HCT116 (cell line): ENCODE results near the gene MT4. TPM values are rescaled to one million over a fixed set of nuclear protein-coding genes. Genes with fewer than 3 reads are reported as not detected.
A peak's percentile ranks its signal among the peaks of the same experiment; 100 is the strongest.

Source experiments
- ATAC-seq: fragments of 200-7000 bp; cut with Tn5 transposase; 2 replicates; pipeline ENCODE4 v1.9.1; 2020; ENCODE audit warnings: mild to moderate bottlenecking, moderate library complexity
- BruUV-seq: library from RNA; stranded (reverse); fragments of 400-500 nt; replicated peaks from 2 replicates; lab custom pipeline; 2021; lab: Mats Ljungman, UMichigan
- CTCF ChIA-PET: fragments of 300-600 bp; sonication (Branson Sonifier 250); formaldehyde crosslinking; loops from one replicate; lab custom pipeline; 2021; ENCODE audit warnings: antibody characterized with exemption; lab: Charles Lee
- POLR2A ChIA-PET: fragments of 300-600, 350-600 bp; sonication (Branson Sonifier 250); formaldehyde crosslinking; loops from one replicate; lab custom pipeline; 2021; ENCODE audit warnings: antibody characterized with exemption; lab: Charles Lee
- RAD21 ChIA-PET, 2 experiments: fragments of 300-600 bp; sonication (Branson Sonifier 250); formaldehyde crosslinking; loops; one replicate each; lab custom pipeline; 2023; ENCODE audit warnings: low total read pairs in 2 of 2; ENCODE audit not compliant: uncharacterized antibody in 2 of 2, unreplicated experiment in 2 of 2, low non-redundant PET in 1 of 2; lab: Charles Lee
- DNase-seq: peaks from one replicate; pipeline ENCODE4 v3.0.0-alpha.2; 2010; ENCODE audit warnings: low read depth, low spot score
- H2AFZ ChIP-seq: fragments of 200-600 bp; shearing (Covaris generic), sonication (generic); 2 replicates; pipeline ENCODE4 v1.6.1; 2017; ENCODE audit warnings: low read depth, mixed run types, mixed read lengths, antibody characterized with exemption, low read length; ENCODE audit not compliant: poor library complexity, severe bottlenecking
- H3K27ac ChIP-seq: 2 replicates; pipeline ENCODE4 v1.5.1; 2012; ENCODE audit warnings: low read depth, low read length
- H3K27me3 ChIP-seq: fragments of 200-600 bp; sonication (generic); 2 replicates; pipeline ENCODE4 v1.6.1; 2016; ENCODE audit warnings: mixed run types, low read length, mixed read lengths; ENCODE audit not compliant: insufficient read depth
- H3K36me3 ChIP-seq, 2 experiments: fragments of 200-500 bp in 1 of 2; fragments of 200-600 bp in 1 of 2; sonication (Bioruptor generic) in 1 of 2; sonication (generic) in 1 of 2; 2 replicates each; pipeline versions ENCODE4 v1.5.1 to v1.6.1; 2014 to 2016; ENCODE audit warnings: low read length in 2 of 2, inconsistent platforms in 1 of 2, mixed read lengths in 1 of 2, mixed run types in 1 of 2; ENCODE audit not compliant: insufficient read depth in 2 of 2, control insufficient read depth in 1 of 2
- H3K4me1 ChIP-seq, 2 experiments: fragments of 200-600 bp in 1 of 2; sonication (generic) in 1 of 2; 2 replicates each; pipeline versions ENCODE4 v1.5.1 to v1.6.1; 2012 to 2017; ENCODE audit warnings: low read length in 2 of 2, inconsistent platforms in 1 of 2, mild to moderate bottlenecking in 1 of 2, mixed read lengths in 1 of 2, mixed run types in 1 of 2, moderate library complexity in 1 of 2; ENCODE audit not compliant: insufficient read depth in 2 of 2, control insufficient read depth in 1 of 2
- H3K4me2 ChIP-seq: fragments of 200-600 bp; sonication (generic); 2 replicates; pipeline ENCODE4 v1.6.1; 2017; ENCODE audit warnings: mixed run types, low read length, mixed read lengths
- H3K4me3 ChIP-seq, 2 experiments: fragments of 200-600 bp in 1 of 2; sonication (generic) in 1 of 2; replicated peaks in 1 of 2; 2 replicates each; pipeline ENCODE4 v1.5.1; 2011 to 2016; ENCODE audit warnings: low read length in 2 of 2, control low read depth in 1 of 2, low read depth in 1 of 2, mild to moderate bottlenecking in 1 of 2, mixed read lengths in 1 of 2, mixed run types in 1 of 2
- H3K79me2 ChIP-seq: fragments of 200-600 bp; sonication (generic); 2 replicates; pipeline ENCODE4 v1.6.1; 2017; ENCODE audit warnings: mild to moderate bottlenecking, mixed run types, low read length, moderate library complexity, mixed read lengths; ENCODE audit not compliant: insufficient read depth
- H3K9ac ChIP-seq: fragments of 200-600 bp; sonication (generic); 2 replicates; pipeline ENCODE4 v1.6.1; 2016; ENCODE audit warnings: low read length, mixed read lengths
- H3K9me2 ChIP-seq: fragments of 200-600 bp; sonication (generic), shearing (Covaris generic); 2 replicates; pipeline ENCODE4 v1.6.1; 2017; ENCODE audit warnings: mixed run types, mild to moderate bottlenecking, moderate library complexity; ENCODE audit not compliant: insufficient read depth
- H3K9me3 ChIP-seq, 2 experiments: fragments of 200-500 bp in 1 of 2; fragments of 200-600 bp in 1 of 2; sonication (Bioruptor generic) in 1 of 2; sonication (generic) in 1 of 2; 2 replicates each; pipeline ENCODE4 v1.6.1; 2014 to 2017; ENCODE audit warnings: low read length in 2 of 2, mixed read lengths in 2 of 2, inconsistent platforms in 1 of 2, low read depth in 1 of 2, mild to moderate bottlenecking in 1 of 2, mixed run types in 1 of 2, moderate library complexity in 1 of 2; ENCODE audit not compliant: control insufficient read depth in 1 of 2, insufficient read depth in 1 of 2
- H4K20me1 ChIP-seq: fragments of 200-600 bp; sonication (generic), shearing (Covaris generic); 2 replicates; pipeline ENCODE4 v1.6.1; 2017; ENCODE audit warnings: mixed run types, mild to moderate bottlenecking, moderate library complexity; ENCODE audit not compliant: insufficient read depth
- EGR1 ChIP-seq: IDR thresholded peaks from 2 replicates; pipeline ENCODE4 v1.6.1; 2012; ENCODE audit warnings: low read depth
- ELF1 ChIP-seq: IDR thresholded peaks from 2 replicates; pipeline ENCODE4 v1.6.1; 2012; ENCODE audit warnings: low read depth, borderline replicate concordance
- YY1 ChIP-seq: IDR thresholded peaks from 2 replicates; pipeline ENCODE4 v1.6.1; 2011; ENCODE audit warnings: low read length, low read depth, moderate library complexity, mild to moderate bottlenecking; ENCODE audit not compliant: insufficient replicate concordance; ENCODE audit errors: extremely low read depth
- ZFX ChIP-seq: fragments of 450-650 bp; IDR thresholded peaks from 2 replicates; pipeline ENCODE4 v1.6.1; 2017
- intact Hi-C: fragments of 100-400 bp; cut with micrococcal nuclease; formaldehyde crosslinking; loops from 2 replicates; pipeline ENCODE4 v1.10.0; 2022
- total RNA-seq: library from RNA; stranded (reverse); gene quantifications from one replicate; pipeline ENCODE4 v1.2.1, GENCODE V29; 2021; ENCODE audit not compliant: unreplicated experiment
- TF ChIP-seq, protein P1 (sequence below): IDR thresholded peaks from 2 replicates; pipeline ENCODE4 v1.6.1; 2012; ENCODE audit warnings: low read depth

MT4 gene
- total RNA-seq, 1 experiment from 2014 or later = not detected

DNA sequence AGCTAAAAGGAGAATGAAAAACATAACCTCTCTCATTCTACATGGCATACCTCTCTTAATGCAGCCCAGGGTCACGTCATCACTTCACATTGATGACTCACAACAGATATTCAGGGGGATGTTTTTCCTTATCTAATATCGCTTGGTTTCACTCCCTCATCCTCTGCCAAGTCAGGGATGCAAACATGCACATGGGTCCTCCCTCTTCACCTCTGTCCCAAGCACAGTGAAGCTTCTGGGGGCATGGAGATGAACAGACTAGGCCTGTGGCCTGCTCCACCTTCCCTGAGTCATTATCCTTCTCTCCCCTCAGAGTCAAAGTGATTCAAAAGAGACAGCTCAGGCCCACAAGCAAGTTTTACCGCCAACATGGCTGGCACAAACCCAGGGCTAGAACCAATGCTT is 41.2 kb downstream of the MT4 start:
- Histone ChIP-seq H3K4me1 (peaks cover 48 to 65% of the 10 kb centered on the region in 2 experiments), H3K4me2 (peak overlapping the region; percentile 95), H3K79me2 (peaks cover 14% of the 10 kb centered on the region), H3K27me3 (no peaks in the 10 kb centered on the region), H3K9ac (peak overlapping the region; percentile 91), H3K9me2 (no peaks in the 10 kb centered on the region), H4K20me1 (no peaks in the 10 kb centered on the region), H3K36me3 (no peaks in the 10 kb centered on the region), H3K9me3 (no peaks in the 10 kb centered on the region), H3K4me3 (peak overlapping the region in 1 of 2 experiments; percentile 85; a peak in 2 of 4 replicates), H3K27ac (peak overlapping the region; percentile 96), H2AFZ (no peak overlapping the region)
- ChIA-PET CTCF (interaction anchor here (1.0 to 5.3 kb wide), 5 partner anchors 19 to 183 kb away, joined by 3 to 65 read pairs (median 4); partner anchors contain the start of gene MT1E), POLR2A (interaction anchor here (3.9 to 16.1 kb wide), 2 partner anchors 19 to 95 kb away, joined by 14 to 344 read pairs; partner anchors contain the start of gene MT1E), RAD21 (interaction anchor here (1.2 to 2.0 kb wide), 4 partner anchors 19 to 96 kb away, joined by 3 to 7 read pairs (median 5); partner anchors contain the start of gene MT1E (in 2 of the 2))
- BruUV-seq = no TSS peak
- TF ChIP-seq ZFX = peak; percentile 59
- no peak for TF ChIP-seq EGR1
- no peak for TF ChIP-seq ELF1
- no peak for TF ChIP-seq YY1
- TF ChIP-seq, protein P1, sequence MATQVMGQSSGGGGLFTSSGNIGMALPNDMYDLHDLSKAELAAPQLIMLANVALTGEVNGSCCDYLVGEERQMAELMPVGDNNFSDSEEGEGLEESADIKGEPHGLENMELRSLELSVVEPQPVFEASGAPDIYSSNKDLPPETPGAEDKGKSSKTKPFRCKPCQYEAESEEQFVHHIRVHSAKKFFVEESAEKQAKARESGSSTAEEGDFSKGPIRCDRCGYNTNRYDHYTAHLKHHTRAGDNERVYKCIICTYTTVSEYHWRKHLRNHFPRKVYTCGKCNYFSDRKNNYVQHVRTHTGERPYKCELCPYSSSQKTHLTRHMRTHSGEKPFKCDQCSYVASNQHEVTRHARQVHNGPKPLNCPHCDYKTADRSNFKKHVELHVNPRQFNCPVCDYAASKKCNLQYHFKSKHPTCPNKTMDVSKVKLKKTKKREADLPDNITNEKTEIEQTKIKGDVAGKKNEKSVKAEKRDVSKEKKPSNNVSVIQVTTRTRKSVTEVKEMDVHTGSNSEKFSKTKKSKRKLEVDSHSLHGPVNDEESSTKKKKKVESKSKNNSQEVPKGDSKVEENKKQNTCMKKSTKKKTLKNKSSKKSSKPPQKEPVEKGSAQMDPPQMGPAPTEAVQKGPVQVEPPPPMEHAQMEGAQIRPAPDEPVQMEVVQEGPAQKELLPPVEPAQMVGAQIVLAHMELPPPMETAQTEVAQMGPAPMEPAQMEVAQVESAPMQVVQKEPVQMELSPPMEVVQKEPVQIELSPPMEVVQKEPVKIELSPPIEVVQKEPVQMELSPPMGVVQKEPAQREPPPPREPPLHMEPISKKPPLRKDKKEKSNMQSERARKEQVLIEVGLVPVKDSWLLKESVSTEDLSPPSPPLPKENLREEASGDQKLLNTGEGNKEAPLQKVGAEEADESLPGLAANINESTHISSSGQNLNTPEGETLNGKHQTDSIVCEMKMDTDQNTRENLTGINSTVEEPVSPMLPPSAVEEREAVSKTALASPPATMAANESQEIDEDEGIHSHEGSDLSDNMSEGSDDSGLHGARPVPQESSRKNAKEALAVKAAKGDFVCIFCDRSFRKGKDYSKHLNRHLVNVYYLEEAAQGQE = no peak
- ATAC-seq (no peak), DNase-seq (peak; percentile 48)
- intact Hi-C loops = loop anchor here (2.0 kb wide), 1 partner anchor 49 kb away; no protein-coding TSS in a partner anchor
